Astrocyte of the hippocampus (primary cell): ENCODE data around the gene RAB4A.
A peak's percentile ranks its signal among the peaks of the same experiment; 100 is the strongest.

Experiments
- DNase-seq: peaks from one replicate; pipeline ENCODE4 v3.0.0; 2011; ENCODE audit warnings: low read depth, low spot score

Gene RAB4A

GRCh38 chr1:229243638-229244037 lies 27.3 kb upstream of the RAB4A start:
- no peak for DNase-seq

GRCh38 chr1:229244091-229244490 lies 26.8 kb upstream of the RAB4A start:
- no peak for DNase-seq

GRCh38 chr1:229247871-229248270 lies 23.0 kb upstream of the RAB4A start:
- no peak for DNase-seq

GRCh38 chr1:229248821-229249817 lies 21.8 kb upstream of the RAB4A start:
- DNase-seq, result no peak

- DNase-seq, result no peak
Observed at GRCh38 chr1:229249854-229250644, 20.9 kb upstream of the RAB4A start.

- DNase-seq, result no peak
Observed at GRCh38 chr1:229251185-229251584, 19.7 kb upstream of the RAB4A start.

GRCh38 chr1:229252228-229252984 lies 18.5 kb upstream of the RAB4A start:
- no peak for DNase-seq

GRCh38 chr1:229253151-229253974 lies 17.5 kb upstream of the RAB4A start:
- peak; percentile 47 for DNase-seq

- DNase-seq, result no peak
Observed at GRCh38 chr1:229254910-229255541, 15.9 kb upstream of the RAB4A start.

- peak; percentile 79 for DNase-seq
Observed at GRCh38 chr1:229258031-229258756, 12.7 kb upstream of the RAB4A start.

GRCh38 chr1:229258757-229259060 lies 12.2 kb upstream of the RAB4A start:
- DNase-seq, result no peak

- DNase-seq, result no peak
Observed at GRCh38 chr1:229260297-229260696, 10.6 kb upstream of the RAB4A start.

GRCh38 chr1:229262239-229262638 lies 8.7 kb upstream of the RAB4A start:
- DNase-seq, result no peak

GRCh38 chr1:229263254-229263653 lies 7.7 kb upstream of the RAB4A start:
- no peak for DNase-seq

GRCh38 chr1:229264068-229264467 lies 6.8 kb upstream of the RAB4A start:
- DNase-seq, result no peak

GRCh38 chr1:229264487-229264886 lies 6.4 kb upstream of the RAB4A start:
- no peak for DNase-seq

- DNase-seq, result no peak
Observed at GRCh38 chr1:229266274-229266673, 4.6 kb upstream of the RAB4A start.

- no peak for DNase-seq
Observed at GRCh38 chr1:229266832-229267500, 3.9 kb upstream of the RAB4A start.

- peak; percentile 38 for DNase-seq
Observed at GRCh38 chr1:229268505-229268904, 2.4 kb upstream of the RAB4A start.
